Esophagus mucosa (tissue), 1 donor: Measurements from ENCODE around the gene INSYN2B. TPM values are rescaled to one million over a fixed set of nuclear protein-coding genes. Genes with fewer than 3 reads are reported as not detected.

Source experiments
- ATAC-seq: fragments of 200-7000 bp; cut with Tn5 transposase; one replicate; pipeline ENCODE4 v1.9.1; 2020
- total RNA-seq: library from RNA; stranded (reverse); gene quantifications from one replicate; pipeline ENCODE4 v1.2.4, GENCODE V29; 2023
- donor health status: DM: yes; HTN: yes; CAD: no.

Gene INSYN2B
- total RNA-seq, 1 donor from 2014 or later = not detected

- no peak for ATAC-seq
These were observed 98.5 kb downstream of the INSYN2B start for GRCh38 chr5:169881702-169882303.

DNA sequence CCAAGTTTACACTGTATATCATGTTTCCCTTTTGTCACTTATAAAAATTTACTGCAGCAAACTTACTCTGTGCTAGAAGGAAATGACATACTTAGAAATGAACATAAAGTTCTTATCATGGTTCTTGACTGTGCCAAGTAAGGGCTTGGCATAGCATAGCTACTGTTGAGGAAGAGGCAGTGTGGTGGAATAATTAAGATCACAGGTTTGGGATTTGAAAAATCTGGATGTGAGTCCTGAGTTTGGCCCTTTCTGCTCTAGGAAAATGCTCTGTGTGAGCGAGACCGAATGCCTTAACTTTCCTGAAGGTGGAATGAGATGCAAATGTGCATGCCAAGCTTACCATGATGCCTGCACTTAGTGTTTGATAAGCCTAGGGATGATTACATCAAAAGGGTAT is 99.5 kb downstream of the INSYN2B start:
- ATAC-seq = no peak

- ATAC-seq = no peak
These were observed 100.2 kb downstream of the INSYN2B start for GRCh38 chr5:169880012-169880663.

GRCh38 chr5:169876386-169876785 is 103.9 kb downstream of the INSYN2B start:
- ATAC-seq = no peak

DNA sequence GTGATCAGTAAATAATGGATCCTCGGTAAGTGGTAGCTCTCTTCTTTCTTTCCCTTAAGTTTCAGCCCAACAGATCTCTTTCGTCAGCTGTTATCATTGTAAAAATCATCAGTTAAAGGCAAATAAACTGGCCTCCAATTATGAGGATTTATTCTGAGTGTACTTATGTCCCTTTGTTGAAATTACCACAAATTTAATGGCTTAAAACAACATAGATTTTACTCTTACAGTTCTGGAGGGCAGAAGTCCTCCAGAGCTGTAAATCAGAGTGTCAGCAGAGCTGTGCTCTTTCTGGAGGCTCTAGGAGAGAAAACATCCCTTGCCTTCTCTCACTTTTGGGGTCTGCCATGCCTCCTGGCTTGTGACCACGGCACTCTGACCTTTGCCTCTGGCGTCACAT is 104.6 kb downstream of the INSYN2B start:
- ATAC-seq = no peak

- no peak for ATAC-seq
These were observed 105.1 kb downstream of the INSYN2B start for GRCh38 chr5:169875091-169875728.

DNA sequence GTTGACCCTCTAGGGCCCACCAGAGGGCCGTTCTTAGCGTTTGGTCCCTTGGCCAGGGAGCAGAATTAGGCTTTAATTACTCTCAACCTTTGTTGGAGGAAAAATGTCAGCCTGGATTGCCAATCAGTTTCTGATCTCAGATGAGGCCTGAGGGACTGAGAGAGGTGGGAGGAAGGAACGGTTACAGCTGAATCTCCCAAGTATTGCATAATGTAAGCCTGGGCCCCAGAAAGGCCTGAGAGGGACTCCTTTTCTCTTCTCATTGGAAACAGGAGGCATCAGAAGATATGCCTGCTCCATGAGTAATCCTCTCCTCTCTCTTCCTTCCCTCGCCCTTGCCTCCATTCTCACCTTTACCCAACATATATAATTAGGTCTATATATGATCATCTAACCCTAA is 105.7 kb downstream of the INSYN2B start:
- no peak for ATAC-seq

- no peak for ATAC-seq
These were observed 106.7 kb downstream of the INSYN2B start for GRCh38 chr5:169873642-169874041.

GRCh38 chr5:169871826-169872490 is 108.3 kb downstream of the INSYN2B start:
- no peak for ATAC-seq

DNA sequence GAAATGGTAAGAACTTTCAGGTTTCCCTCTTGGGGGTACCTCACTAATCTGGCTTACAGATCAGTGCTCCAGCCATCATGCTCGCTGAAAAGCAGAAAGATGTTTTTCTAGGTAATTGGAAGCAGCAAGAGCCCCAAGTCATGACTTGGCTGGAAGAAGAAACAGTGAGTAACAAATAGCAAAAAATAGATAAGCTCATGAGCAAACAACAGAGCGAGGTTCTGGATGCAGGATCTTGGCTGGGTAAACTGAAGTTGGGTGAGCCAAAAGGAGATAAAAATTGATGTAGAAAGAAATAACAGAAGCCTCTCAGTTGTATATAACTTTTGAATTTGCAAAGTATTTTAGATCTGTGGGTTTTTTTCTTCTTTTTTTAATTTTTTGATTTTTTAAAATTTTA is 110.1 kb downstream of the INSYN2B start:
- no peak for ATAC-seq

DNA sequence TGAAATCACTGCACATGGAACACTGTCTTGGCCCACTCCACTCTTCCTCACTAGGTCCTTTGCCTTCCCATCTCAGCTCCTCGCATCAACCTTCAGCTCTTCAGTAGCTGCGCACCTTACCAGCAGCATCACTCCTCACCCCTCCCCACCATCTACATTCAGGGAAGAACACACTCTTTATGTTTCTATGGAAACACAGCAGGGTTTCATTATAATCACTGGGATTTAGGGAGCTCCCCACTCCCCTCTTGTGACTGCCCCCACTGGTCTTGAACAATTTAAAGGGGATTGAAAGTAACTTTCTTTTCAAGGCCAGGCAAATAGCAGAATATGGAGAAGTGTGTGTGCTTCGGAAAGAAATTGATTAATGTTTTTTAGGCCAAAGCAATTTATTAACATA is 111.2 kb downstream of the INSYN2B start:
- ATAC-seq = no peak

GRCh38 chr5:169867347-169867746 is 112.9 kb downstream of the INSYN2B start:
- ATAC-seq = no peak

DNA sequence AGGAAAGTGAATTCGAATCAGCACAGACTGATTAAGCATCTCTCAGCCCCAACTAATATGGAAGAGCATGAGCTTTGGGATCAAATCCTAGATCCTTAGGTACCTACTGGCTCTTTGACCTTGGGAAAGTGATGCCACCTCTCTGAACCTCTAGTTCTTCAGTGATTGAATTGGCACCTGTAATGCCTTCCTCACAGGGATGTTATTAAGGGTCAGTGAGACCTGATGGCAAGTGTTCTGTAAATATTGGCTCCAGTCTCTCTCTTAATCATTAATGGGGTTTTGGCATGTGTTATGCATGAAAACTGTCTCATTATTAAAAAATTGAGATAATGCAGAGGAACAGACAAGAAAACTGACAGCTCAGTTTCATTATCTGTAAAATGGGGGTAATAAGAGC is 115.8 kb downstream of the INSYN2B start:
- ATAC-seq = no peak

- no peak for ATAC-seq
These were observed 117.9 kb downstream of the INSYN2B start for GRCh38 chr5:169862391-169862811.

GRCh38 chr5:169861934-169862333 is 118.4 kb downstream of the INSYN2B start:
- no peak for ATAC-seq

- ATAC-seq = no peak
These were observed 118.9 kb downstream of the INSYN2B start for GRCh38 chr5:169861433-169861832.

- ATAC-seq = no peak
These were observed 119.7 kb downstream of the INSYN2B start for GRCh38 chr5:169860585-169860984.

DNA sequence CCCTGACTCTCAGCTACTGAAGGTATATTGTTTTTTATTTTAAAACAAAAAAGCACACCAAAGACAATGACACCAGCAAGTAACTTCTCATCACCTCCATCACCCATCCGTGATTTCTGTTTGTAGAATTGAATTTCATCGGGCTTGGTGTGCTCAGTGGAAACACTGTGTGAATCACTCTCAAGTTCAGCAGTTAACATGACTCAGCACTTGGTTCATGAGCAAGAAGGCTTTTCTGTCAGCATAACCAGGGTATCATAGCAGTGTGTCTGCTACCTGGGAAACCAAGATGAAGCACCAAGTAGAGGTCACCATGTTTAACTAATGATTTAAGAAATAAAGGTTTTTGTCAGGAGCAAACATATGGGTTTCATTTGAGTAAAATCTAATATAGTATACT is 123.7 kb downstream of the INSYN2B start:
- ATAC-seq = no peak

DNA sequence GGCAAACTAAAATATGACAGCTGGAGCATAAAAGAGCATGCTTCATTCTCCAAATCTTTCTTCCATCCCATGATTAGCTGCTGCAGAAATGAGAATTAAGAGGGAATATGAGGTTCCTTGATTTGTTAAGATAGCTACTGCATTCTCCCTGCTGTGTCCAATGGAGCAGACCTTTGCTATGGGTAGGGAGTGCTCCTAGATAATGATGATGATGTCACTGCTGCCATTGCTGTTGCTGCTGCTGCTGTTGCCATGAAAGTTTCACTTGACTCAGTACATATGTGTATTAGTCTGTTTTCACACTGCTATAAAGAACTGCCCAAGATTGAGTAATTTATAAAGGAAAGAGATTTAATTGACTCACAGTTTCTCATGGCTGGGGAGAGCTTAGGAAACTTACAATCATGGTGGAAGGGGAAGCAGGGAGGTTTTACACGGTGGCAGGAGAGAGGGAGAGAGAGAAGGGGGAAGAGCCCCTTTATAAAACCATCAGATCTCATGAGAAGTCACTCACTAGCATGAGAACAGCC is 128.9 kb downstream of the INSYN2B start:
- ATAC-seq = no peak

GRCh38 chr5:169850409-169850808 is 129.9 kb downstream of the INSYN2B start:
- ATAC-seq = no peak

DNA sequence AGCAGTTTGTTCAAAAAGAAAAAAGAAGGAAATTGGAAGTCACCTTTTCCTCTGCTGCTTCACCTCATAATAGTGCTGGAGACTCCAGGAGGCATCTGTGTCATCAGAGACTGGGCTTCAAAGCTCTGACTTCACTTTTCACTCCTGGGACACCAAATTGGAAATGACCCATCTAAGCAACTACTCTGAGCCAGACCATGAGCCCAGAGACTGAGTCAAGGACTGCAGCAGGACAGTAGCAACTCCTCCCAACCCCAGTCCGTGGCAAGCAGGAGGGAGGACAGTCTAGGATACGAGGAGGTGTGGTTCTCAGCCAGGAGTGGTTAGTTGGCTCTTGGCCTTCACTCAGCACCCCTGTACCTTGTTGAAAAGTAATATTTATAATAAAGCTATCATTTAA is 131.5 kb downstream of the INSYN2B start:
- no peak for ATAC-seq

- ATAC-seq = no peak
These were observed 132.0 kb downstream of the INSYN2B start for GRCh38 chr5:169848271-169848670.

- no peak for ATAC-seq
These were observed 132.8 kb downstream of the INSYN2B start for GRCh38 chr5:169847519-169847918.
